HG03175 (cell line): ENCODE results near the gene PEX26.
"Not testable (repeated sequence)": the region's sequence is repeated elsewhere in the genome, so short reads cannot be mapped to it uniquely, and the experiment has no call there.

Experiments used
- ATAC-seq: cut with Tn5 transposase; IDR thresholded peaks from one replicate; pipeline ENCODE4 v1.9.1; 2021; ENCODE audit warnings: mild to moderate bottlenecking, moderate library complexity; ENCODE audit not compliant: unreplicated experiment

Gene PEX26

DNA sequence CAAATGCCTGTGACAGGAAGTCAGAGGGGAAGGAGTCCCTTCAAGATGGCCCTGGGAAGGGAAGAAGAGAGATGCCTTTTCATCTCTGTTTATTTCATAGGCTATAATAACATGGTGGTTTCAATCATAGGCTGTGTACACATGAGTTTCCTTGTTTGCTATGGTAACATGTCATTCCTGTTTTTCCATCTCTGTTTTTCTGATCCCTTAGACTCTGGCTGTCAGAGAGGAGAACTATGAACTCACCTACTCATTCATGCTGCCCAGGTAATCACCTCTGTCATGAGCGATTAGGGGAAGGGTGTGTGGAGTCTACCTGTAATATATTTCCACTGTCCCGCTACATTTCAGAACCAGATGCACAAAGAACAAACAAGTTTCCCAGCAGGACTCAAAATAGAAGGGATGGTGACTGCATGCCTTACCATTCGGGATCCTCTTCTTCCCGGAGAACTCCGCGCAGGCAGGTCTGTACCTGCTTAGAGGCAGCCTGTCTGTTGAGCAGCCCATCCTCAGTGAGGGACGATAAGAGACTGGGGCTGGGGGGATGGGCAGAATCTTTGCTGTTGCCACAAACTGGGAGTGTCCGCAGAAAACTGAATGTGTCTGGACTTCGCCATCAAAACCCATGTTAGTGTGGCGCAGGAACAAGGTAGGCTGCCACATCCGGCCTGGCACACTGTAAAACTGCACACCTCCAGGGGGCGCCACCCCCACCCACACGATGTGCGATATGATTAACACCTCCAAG is 7.1 kb upstream of the PEX26 start:
- no peak for ATAC-seq

DNA sequence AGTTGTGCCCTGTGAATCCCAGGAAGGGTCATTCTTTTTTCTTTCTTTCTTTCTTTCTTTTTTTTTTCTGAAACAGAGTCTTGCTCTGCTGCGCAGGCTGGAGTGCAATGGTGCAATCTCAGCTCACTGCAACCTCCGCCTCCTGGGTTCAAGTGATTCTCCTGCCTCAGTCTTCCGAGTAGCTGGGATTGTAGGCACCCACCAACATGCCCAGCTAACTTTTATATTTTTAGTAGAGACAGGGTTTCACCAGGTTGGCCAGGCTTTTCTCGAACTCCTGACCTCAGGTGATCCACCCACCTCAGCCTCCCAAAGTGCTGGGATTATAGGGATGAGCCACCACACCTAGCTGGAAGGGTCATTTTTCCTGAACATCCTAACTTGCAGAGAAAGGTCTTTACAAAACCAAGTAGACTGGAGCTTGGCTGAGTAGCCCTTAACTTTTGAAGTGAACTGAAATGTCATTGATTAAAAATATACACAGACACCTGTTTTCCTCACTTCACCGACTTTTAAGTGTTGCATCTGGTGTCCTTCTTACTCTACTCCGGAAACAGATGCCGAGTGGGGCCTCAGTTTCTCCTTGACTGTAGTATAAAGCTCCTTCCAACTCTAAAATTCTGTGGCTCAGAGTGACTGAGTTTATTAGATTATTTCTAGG is 6.4 kb upstream of the PEX26 start:
- ATAC-seq = not testable (repeated sequence)

DNA sequence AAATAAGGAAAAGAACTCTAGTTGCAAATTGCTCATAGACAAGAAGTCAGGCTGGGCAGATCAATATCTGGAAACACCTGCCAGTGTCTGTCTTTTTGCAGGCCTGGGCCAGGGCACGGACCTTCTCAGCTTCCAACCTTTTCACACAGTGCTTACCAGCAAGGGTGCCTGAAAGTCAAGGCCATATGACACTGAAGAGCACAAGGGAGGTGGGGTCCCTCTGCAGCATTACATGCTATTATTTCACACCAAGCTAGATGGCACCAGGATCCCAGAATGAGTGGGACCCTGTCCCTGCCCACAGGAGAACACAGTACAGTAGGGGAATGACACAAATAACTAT is 5.9 kb upstream of the PEX26 start:
- no peak for ATAC-seq

DNA sequence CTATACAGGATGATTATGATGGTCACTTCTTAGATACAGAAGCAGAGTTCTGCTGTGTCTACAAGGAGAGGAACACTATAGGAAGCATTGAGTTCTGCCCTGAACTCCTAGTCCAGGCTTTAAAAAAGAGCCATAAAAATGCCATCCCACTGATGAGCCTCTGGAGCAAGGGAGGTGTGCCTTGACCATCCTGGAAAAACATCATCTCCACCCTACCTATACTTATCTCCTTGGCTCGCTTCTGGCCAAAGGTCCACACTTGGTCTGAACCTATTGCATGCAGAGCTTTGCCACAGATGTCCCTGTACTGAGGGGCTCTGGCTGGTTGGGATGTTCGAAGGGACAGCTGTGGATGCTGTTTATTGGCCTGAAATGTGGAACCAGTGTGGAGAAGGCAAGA is 4.3 kb upstream of the PEX26 start:
- no peak for ATAC-seq

DNA sequence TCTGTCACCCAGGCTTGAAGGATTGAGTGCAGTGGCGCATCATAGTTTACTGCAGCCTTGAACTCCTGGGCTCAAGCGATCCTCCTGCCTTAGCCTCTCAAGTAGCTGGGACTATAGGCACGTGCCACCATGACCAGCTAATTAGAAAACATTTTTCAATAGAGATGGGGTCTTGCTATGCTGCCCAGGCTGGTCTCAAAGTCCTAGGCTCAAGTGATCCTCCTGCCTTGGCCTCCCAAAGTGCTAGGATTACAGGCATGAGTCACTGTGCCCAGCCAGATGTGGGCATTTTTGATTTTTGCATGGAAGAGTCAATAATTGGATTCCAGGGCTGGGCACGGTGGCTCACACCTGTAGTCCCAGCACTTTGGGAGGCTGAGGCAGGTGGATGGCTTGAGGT is 3.9 kb upstream of the PEX26 start:
- ATAC-seq = not testable (repeated sequence)

DNA sequence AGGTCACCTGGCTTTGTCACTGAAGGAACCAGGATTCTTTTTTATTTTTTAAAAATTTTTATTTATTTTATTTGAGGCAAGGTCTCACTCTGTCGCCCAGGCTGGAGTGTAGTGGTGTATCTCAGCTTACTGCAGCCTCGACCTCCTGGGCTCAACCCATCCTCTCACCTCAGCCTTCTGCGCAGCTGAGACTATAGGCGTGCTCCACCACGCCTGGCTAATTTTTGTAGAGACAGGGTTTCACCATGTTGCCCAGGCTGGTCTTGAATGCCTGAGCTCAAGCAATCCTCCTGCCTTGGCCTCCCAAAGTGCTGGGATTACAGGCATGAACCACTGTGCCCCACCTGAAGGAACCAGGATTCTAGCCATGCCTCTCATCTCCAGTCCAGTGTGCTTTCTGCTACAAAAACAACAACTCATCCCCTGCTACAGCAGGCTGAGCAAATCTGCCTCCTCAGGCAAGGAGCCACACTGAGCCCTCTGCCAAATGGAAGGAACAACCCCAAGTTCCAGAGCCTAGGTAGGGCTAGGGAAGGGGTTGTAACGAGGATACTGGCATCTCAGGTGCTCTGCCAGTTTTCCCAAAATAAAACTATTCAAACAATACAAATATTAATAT is 2.6 kb upstream of the PEX26 start:
- no peak for ATAC-seq

DNA sequence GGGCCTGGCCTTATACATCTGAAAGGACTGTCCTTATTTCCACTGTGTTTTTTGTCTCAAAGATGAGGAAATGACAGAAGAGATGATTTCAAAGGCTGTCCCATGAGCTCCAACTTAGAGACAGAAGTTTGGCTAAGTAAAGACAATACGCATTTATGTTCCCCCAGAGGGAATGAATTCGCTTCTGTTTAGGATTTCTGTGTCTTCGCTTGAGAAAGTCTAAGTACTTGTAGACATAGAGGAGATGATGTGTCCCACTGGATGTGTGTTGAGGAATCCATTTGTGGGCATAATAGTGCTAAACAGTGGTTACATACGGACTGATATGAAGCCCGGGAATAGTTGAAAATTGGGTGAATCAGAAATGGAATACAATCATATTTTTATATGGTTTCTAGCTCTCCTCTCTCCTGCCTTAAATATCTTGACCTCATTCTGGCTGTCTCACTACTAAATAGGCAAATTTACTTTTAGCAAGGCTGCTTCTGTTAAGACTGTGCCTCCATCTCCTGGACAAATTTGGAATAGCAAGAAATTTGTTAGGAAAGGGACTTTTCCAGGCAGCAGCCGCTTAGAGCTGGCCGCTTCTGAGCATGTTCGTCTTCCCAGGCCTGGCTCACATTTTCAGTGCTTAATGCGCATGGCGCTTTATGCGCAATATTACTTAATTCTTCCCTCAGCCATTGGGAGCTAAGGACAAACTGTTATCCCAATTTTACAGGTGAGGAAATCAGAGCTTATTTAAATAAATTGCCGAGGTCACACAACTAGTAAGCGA is 1.9 kb upstream of the PEX26 start:
- no peak for ATAC-seq

DNA sequence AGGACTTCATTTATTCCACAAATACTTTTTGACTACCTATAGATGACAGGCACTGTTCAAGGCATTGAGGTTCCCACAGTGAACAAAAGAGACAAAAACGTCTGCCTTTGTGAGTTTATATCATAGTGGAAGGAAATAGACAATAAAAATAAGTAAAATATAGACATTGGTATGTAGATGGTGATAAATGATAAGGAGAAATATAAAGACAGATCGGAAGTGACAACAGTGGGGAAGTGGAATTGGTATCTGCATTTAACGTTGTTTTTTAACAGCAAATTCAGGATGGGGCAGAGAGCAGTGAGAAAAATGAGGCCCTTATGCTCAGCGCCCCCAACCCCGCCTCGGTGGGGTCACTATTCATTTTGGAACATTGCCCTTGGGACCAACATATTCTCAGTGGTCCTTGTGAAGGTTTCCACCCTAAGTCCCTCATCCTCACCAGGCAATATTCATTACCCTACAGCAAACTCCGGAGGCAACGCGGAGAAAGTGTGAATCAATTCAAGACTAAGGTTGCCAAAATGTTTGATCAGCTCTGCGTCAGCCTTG is 627 bp upstream of the PEX26 start:
- no peak for ATAC-seq

DNA sequence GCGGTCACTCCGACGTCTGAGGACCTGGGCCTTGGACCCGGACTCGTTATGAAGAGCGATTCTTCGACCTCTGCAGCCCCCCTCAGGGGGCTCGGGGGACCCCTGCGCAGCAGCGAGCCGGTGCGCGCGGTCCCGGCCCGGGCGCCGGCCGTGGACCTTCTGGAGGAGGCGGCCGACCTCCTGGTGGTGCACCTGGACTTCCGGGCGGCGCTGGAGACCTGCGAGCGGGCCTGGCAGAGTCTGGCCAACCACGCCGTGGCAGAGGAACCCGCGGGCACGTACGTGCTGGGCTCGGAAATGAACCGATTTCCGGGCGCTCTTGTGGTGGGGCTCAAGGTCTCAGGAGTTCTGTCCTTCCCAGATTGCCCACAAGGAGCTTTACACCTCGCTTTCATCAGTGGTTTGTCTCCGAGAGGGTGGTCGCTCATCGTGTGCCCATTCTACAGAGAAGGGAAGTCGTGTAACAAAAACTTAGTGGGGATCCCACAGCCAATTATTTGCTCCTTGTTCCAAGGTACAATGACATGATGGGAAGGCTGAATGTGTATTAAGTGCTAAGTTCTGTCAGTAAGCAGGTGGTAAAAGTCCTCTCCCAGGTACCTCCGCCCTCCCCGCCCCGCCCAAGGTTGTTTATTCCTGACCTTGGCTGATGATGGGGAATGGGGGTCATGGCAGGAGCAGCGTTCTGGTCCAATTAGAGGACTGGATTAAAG is 695 bp downstream of the PEX26 start:
- no peak for ATAC-seq

DNA sequence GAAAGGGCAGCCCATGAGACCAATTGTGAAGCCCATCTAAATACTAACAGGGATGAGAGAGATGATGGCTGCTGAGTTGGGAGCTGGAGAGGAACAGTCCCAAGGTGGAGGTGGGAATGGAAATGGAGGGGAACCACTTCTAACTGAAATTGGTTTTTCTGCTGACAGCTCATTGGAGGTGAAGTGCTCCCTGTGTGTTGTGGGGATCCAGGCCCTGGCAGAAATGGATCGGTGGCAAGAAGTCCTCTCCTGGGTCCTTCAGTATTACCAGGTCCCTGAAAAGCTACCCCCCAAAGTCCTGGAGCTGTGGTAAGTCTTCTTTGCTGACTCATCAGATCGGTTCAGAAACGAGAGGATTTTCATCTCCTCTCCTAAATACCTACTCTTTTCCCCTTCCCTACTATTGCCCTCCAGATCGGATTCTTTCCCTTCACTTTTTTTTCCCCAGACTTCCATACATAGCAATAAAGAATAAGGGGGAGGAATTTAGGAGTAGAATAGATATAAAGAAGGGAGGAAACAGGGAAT is 2.0 kb downstream of the PEX26 start:
- no peak for ATAC-seq

DNA sequence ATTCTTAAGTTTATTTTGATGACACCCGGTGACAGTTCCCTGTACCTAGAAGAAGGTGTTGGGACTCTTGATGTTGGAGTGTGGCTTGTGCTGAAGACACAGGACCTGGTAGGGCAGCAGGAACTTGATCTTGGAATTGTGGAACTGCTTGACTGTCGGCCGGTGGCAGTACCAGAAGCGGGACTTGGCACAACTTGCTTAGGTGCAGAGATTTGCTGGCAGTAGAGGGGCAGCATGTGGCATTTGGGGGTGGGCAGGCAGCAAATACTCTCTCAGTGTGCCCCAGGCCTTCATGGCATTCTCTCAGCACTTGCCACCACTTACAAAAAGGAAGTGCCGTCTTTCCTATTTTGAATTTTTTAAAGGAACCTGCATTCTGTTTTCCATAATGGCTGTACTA is 3.6 kb downstream of the PEX26 start:
- no peak for ATAC-seq

DNA sequence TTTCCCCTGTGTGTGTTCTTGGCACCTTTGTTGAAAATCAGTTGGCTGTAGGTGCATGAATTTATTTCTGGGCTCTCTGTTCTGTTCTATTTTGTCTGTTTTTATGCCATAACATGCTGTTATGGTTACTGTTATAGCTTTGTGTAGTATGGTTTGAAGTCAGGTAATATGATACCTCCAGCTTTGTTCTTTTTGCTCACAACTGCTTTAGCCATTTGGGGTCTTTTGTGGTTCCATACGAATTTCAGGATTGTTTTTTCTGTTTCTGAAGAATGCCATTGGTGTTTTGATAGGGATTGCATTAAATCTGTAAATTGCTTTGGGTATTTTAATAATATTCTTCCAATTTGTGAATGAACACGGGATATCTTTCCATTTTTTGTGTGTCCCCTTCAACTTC is 4.7 kb downstream of the PEX26 start:
- ATAC-seq = no peak

DNA sequence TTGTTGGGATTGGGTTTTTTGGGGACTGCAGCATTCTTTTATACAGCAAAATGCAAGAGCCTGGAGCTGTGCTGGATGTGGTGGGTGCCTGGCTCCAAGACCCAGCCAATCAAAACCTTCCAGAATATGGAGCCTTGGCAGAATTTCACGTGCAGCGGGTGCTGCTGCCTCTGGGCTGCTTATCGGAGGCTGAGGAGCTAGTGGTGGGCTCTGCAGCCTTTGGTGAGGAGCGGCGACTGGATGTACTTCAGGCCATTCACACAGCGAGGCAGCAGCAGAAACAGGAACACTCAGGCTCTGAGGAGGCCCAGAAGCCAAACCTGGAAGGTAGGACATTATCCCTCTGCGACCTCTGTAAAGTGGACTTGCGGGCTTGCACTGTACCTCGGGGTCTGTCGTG is 5.6 kb downstream of the PEX26 start:
- ATAC-seq = no peak

DNA sequence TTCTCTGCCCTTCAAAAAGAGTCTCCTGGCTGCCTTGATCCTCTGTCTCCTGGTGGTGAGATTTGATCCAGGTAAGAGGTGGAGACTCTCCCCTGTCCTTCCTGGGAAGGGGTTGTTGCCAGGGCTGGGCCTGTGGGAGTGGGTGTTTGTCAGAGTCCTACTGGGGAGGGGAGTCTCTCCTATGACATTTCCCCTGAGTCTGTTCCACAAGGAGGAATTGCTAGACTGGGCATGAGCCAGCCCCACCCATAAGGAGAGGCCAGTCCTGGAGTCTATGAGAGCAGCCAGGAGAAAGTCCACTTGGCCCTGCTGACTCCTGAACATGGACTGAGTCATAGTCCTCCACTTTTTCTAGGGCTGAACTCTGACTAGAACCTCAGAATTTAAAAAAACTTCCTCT is 7.4 kb downstream of the PEX26 start:
- ATAC-seq = no peak

DNA sequence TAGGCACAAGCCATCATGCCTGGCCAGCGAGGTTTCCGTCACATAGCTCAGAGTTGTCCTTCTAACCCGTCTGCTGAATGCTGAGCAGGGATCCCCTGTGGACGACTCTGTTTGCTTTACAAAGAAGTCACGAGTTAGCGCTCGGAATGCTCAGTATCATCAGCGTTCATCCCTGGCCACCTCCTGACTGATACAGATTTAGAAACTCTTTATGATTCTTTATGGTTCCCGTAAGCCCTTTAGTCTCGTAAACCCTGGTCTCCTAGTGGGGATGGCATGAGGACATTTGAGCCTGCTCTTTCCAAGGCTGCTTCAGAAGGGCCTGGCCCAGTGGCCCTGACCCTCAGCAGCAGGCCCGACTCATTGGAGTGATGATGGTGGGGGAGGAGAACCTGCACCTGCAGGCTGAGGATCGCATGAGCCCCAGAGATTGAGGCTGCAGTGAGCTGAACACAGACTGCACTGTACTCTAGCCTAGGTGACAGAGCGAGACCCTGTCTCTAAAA is 9.6 kb downstream of the PEX26 start:
- no peak for ATAC-seq

DNA sequence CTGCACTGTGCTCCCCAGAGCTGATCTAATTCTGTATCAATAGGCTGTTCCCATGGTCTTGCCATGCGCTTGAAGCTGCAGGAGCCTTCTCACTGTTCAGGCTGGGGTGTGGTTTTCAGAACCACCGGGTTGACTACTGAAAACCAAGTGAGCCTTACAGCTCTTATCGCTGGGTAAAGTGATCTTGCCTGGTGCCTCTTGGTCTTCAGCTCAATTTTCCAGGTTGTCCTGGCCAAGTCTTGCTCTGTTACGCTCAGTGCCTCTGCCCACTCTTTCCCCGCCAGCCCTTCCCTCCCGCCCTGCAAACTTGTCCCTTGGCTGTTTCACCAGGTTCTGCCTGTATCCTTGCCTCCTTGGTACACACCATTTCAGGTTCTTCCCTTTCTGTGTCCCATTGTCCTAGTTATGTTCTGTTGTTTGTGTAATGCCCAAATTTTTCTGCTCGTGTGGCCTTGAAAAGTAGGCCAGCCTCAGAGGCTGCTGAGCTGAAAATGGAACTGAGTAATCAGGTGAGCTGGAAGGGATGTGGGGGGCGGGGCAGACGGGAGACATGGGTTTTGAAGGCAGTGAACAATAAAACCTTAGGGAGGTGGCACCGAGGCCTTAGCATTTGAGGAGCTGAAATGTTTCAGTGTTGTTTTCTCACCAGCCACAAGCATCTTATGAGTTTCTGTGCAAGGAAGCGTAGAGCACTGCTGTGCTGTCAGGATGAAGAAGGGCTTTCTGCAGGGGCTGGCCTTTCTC is 11.2 kb downstream of the PEX26 start:
- no peak for ATAC-seq

DNA sequence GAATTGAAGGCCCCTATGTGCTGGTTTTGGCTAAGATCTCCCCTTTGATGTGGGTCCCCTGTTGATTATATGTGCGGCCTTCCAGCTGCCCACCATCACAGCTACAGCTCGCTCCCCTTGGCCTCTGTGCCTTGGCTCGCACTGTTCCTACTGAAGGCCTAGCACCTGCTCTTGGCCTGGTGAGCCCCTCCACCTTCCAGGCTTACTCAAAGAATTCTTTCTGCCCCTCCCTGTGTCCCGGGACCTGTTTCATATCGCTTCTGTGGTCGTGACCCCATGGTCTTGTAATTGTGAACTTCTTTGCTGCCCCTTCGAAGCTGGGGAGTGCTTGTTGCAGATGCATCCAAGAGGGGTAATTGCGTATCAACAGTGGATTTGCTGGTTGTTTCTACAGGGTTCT is 12.5 kb downstream of the PEX26 start:
- ATAC-seq = no peak

DNA sequence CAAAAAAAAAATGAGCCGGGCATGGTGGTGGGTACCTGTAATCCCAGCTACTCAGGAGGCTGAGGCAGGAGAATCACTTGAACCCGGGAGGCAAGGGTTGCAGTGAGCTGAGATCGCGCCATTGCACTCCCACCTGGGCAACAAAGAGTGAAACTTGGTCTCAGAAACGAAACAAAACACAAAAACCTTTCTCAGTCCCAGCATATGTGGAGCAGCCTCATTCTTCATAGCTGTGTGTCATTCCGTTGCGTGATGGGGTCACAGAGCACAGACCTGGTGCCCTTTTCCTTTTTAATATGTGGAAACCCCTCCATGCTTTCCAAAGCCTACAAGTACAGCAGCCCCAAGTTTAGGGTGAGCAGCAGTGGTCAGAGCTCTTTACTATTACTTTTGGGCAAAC is 13.7 kb downstream of the PEX26 start:
- ATAC-seq = no peak

DNA sequence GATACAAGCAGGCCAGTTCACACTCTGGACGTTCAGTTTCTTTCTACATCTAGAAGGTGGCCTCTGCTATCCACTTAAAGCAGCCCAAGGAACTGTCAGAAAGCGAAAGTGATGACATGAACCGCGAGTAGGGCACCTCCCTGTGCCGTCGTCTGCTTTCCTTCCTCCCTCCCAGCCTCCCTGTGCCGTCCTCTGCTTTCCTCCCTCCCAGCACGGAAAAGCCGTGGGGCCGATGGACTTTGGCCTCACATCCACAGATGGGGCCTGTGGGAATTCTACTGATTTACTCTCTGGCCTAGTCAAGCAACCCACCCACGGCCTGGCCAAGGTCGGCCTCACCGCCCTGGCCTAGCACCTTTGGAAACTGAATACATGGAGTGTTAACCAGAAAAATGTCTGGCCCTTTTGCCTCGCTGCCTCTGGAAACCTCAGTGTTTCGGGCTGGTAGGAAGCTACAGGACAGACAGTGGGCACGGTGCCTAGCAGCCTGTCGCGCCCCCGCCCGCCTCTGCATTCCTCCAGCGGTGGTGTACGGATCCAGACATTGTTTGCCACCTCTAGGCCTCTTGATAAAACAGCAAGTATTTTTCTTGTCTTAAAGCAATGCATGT is 14.2 kb downstream of the PEX26 start:
- no peak for ATAC-seq
